GM23338 (cell line): ENCODE data around the gene TENM3. TPM values are rescaled to one million over a fixed set of nuclear protein-coding genes. Genes with fewer than 3 reads are reported as not detected.

ENCODE experiments used
- ATAC-seq: fragments of 200-7000 bp; cut with Tn5 transposase; 3 replicates; pipeline ENCODE4 v1.9.1; 2020
- DNase-seq: peaks from one replicate; pipeline ENCODE4 v3.0.0-alpha.2; 2015; ENCODE audit warnings: low spot score
- H2AFZ ChIP-seq: fragments of 200-600 bp; sonication (generic); 2 replicates; pipeline ENCODE4 v1.8.0; 2016; ENCODE audit warnings: antibody characterized with exemption, mild to moderate bottlenecking, moderate library complexity
- H3F3A ChIP-seq: fragments of 200-600 bp; sonication (generic); replicated peaks from 2 replicates; pipeline ENCODE4 v1.8.0; 2017; ENCODE audit warnings: antibody characterized with exemption, mixed run types, low read depth
- H3K27ac ChIP-seq: fragments of 200-600 bp; sonication (generic); 2 replicates; pipeline ENCODE4 v1.6.1; 2016; ENCODE audit warnings: low read depth
- H3K27me3 ChIP-seq: fragments of 200-600 bp; sonication (generic); 2 replicates; pipeline ENCODE4 v1.8.0; 2016; ENCODE audit warnings: mild to moderate bottlenecking, mixed run types, moderate library complexity; ENCODE audit not compliant: insufficient read depth
- H3K36me3 ChIP-seq: fragments of 200-600 bp; sonication (generic); 2 replicates; pipeline ENCODE4 v1.8.0; 2016; ENCODE audit warnings: mild to moderate bottlenecking; ENCODE audit not compliant: insufficient read depth
- H3K4me1 ChIP-seq: fragments of 200-600 bp; sonication (generic); 2 replicates; pipeline ENCODE4 v1.8.0; 2016; ENCODE audit warnings: mild to moderate bottlenecking, moderate library complexity; ENCODE audit not compliant: insufficient read depth
- H3K4me2 ChIP-seq: fragments of 200-600 bp; sonication (generic); 2 replicates; pipeline ENCODE4 v1.7.1; 2017; ENCODE audit warnings: mixed run types
- H3K4me3 ChIP-seq: fragments of 200-600 bp; sonication (generic); 2 replicates; pipeline ENCODE4 v1.6.1; 2016; ENCODE audit warnings: mixed run types
- H3K79me2 ChIP-seq: fragments of 200-600 bp; sonication (generic); replicated peaks from 2 replicates; pipeline ENCODE4 v1.8.0; 2017; ENCODE audit warnings: mild to moderate bottlenecking; ENCODE audit not compliant: insufficient read depth
- H3K9me2 ChIP-seq: fragments of 200-600 bp; sonication (generic); 2 replicates; pipeline ENCODE4 v1.8.0; 2017; ENCODE audit not compliant: insufficient read depth
- H4K20me1 ChIP-seq: fragments of 200-600 bp; sonication (generic); replicated peaks from 2 replicates; pipeline ENCODE4 v1.8.0; 2017; ENCODE audit warnings: mild to moderate bottlenecking; ENCODE audit not compliant: insufficient read depth
- H3K27ac Mint-ChIP-seq: 2 replicates; pipeline ENCODE4 v1.8.0; 2020; ENCODE audit warnings: inconsistent platforms, mild to moderate bottlenecking, moderate library complexity, mixed read lengths
- H3K27me3 Mint-ChIP-seq: 3 replicates; pipeline ENCODE4 v1.8.0; 2022; ENCODE audit warnings: low read depth, mild to moderate bottlenecking, moderate library complexity, mixed read lengths, inconsistent platforms; ENCODE audit not compliant: insufficient read depth, poor library complexity
- H3K36me3 Mint-ChIP-seq: 3 replicates; pipeline ENCODE4 v1.8.0; 2021; ENCODE audit warnings: low read depth, mild to moderate bottlenecking, inconsistent platforms, moderate library complexity, mixed read lengths
- H3K4me1 Mint-ChIP-seq: 3 replicates; pipeline ENCODE4 v1.8.0; 2020; ENCODE audit warnings: mild to moderate bottlenecking, inconsistent platforms, mixed read lengths
- H3K4me3 Mint-ChIP-seq: 3 replicates; pipeline ENCODE4 v1.8.0; 2021; ENCODE audit warnings: moderate library complexity, mild to moderate bottlenecking, inconsistent platforms, mixed read lengths
- H3K9me3 Mint-ChIP-seq: 3 replicates; pipeline ENCODE4 v1.8.0; 2020; ENCODE audit warnings: moderate library complexity, mild to moderate bottlenecking, inconsistent platforms, mixed read lengths
- EZH2 ChIP-seq: fragments of 200-600 bp; sonication (generic); IDR thresholded peaks from one replicate; pipeline ENCODE4 v1.8.0; 2017; ENCODE audit warnings: antibody characterized with exemption, mild to moderate bottlenecking, low read depth; ENCODE audit not compliant: unreplicated experiment
- JUNB ChIP-seq: IDR thresholded peaks from one replicate; pipeline ENCODE4 v1.6.1; 2016; ENCODE audit warnings: antibody characterized with exemption; ENCODE audit not compliant: unreplicated experiment
- NANOG ChIP-seq: IDR thresholded peaks from 2 replicates; pipeline ENCODE4 v1.6.1; 2016; ENCODE audit warnings: antibody characterized with exemption, borderline replicate concordance
- STAT1 ChIP-seq: IDR thresholded peaks from one replicate; pipeline ENCODE4 v1.6.1; 2016; ENCODE audit warnings: antibody characterized with exemption; ENCODE audit not compliant: unreplicated experiment
- ZNF114 ChIP-seq: fragments of 250-450 bp; sonication (Bioruptor Pico); IDR thresholded peaks from 2 replicates; pipeline ENCODE4 v1.5.0; 2020; ENCODE audit warnings: mild to moderate bottlenecking, moderate library complexity
- polyA plus RNA-seq: library from polyadenylated mRNA; unstranded; fragments of >200 nt; fragmentation: Nextera tagmentation; extraction: Ambion mirVana; gene quantifications from 2 replicates; pipeline ENCODE4 v1.2.1, GENCODE V29; 2016
- total RNA-seq: library from RNA; depleted of rRNA; stranded (reverse); fragments of >200 nt; shearing (Covaris generic); gene quantifications from 2 replicates; pipeline ENCODE4 v1.2.3, GENCODE V29; 2014
- TF ChIP-seq, protein P1 (sequence below): fragments of 250-450 bp; sonication (Bioruptor Pico); IDR thresholded peaks from 2 replicates; pipeline ENCODE4 v1.5.0; 2020; ENCODE audit warnings: mild to moderate bottlenecking, moderate library complexity
- TF ChIP-seq, protein P2 (sequence below), 2 experiments: fragments of 200-600 bp in 1 of 2; sonication (generic) in 1 of 2; conservative IDR thresholded peaks; 2 replicates each; pipeline versions ENCODE4 v1.5.1 to v1.6.1; 2016 to 2017; ENCODE audit warnings: antibody characterized with exemption in 2 of 2, low read depth in 2 of 2, mild to moderate bottlenecking in 2 of 2, moderate library complexity in 1 of 2

The TENM3 gene
- total and polyA plus RNA-seq, 2 experiments from 2014 or later = 22.2 to 128 TPM

DNA sequence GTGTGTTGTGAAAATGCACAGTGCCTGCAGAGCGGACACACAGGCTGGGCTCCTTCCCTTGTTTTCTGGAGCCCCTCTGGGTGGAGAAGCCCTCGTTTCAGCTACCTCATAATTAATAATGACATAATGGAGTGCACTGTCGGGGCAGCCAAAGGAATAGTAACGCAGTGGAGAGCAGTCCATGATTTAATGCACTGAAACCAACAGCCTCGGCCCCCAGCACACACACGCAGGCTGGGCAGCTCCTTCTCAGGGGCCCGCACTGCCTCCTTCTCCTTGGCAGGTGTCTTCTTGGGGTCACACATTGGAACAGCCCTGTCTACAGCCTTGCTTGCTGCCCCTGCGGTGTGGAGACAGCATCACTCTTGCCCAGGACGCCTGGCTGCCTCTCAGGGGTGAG lies 584.8 kb downstream of the TENM3 start (continued):
- TF ChIP-seq, protein P1, sequence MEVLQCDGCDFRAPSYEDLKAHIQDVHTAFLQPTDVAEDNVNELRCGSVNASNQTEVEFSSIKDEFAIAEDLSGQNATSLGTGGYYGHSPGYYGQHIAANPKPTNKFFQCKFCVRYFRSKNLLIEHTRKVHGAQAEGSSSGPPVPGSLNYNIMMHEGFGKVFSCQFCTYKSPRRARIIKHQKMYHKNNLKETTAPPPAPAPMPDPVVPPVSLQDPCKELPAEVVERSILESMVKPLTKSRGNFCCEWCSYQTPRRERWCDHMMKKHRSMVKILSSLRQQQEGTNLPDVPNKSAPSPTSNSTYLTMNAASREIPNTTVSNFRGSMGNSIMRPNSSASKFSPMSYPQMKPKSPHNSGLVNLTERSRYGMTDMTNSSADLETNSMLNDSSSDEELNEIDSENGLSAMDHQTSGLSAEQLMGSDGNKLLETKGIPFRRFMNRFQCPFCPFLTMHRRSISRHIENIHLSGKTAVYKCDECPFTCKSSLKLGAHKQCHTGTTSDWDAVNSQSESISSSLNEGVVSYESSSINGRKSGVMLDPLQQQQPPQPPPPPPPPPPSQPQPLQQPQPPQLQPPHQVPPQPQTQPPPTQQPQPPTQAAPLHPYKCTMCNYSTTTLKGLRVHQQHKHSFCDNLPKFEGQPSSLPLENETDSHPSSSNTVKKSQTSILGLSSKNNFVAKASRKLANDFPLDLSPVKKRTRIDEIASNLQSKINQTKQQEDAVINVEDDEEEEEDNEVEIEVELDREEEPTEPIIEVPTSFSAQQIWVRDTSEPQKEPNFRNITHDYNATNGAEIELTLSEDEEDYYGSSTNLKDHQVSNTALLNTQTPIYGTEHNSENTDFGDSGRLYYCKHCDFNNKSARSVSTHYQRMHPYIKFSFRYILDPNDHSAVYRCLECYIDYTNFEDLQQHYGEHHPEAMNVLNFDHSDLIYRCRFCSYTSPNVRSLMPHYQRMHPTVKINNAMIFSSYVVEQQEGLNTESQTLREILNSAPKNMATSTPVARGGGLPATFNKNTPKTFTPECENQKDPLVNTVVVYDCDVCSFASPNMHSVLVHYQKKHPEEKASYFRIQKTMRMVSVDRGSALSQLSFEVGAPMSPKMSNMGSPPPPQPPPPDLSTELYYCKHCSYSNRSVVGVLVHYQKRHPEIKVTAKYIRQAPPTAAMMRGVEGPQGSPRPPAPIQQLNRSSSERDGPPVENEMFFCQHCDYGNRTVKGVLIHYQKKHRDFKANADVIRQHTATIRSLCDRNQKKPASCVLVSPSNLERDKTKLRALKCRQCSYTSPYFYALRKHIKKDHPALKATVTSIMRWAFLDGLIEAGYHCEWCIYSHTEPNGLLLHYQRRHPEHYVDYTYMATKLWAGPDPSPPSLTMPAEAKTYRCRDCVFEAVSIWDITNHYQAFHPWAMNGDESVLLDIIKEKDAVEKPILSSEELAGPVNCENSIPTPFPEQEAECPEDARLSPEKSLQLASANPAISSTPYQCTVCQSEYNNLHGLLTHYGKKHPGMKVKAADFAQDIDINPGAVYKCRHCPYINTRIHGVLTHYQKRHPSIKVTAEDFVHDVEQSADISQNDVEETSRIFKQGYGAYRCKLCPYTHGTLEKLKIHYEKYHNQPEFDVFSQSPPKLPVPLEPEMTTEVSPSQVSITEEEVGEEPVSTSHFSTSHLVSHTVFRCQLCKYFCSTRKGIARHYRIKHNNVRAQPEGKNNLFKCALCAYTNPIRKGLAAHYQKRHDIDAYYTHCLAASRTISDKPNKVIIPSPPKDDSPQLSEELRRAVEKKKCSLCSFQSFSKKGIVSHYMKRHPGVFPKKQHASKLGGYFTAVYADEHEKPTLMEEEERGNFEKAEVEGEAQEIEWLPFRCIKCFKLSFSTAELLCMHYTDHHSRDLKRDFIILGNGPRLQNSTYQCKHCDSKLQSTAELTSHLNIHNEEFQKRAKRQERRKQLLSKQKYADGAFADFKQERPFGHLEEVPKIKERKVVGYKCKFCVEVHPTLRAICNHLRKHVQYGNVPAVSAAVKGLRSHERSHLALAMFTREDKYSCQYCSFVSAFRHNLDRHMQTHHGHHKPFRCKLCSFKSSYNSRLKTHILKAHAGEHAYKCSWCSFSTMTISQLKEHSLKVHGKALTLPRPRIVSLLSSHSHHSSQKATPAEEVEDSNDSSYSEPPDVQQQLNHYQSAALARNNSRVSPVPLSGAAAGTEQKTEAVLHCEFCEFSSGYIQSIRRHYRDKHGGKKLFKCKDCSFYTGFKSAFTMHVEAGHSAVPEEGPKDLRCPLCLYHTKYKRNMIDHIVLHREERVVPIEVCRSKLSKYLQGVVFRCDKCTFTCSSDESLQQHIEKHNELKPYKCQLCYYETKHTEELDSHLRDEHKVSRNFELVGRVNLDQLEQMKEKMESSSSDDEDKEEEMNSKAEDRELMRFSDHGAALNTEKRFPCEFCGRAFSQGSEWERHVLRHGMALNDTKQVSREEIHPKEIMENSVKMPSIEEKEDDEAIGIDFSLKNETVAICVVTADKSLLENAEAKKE (CRISPR knock-in tag) = no peak
- TF ChIP-seq, protein P2, sequence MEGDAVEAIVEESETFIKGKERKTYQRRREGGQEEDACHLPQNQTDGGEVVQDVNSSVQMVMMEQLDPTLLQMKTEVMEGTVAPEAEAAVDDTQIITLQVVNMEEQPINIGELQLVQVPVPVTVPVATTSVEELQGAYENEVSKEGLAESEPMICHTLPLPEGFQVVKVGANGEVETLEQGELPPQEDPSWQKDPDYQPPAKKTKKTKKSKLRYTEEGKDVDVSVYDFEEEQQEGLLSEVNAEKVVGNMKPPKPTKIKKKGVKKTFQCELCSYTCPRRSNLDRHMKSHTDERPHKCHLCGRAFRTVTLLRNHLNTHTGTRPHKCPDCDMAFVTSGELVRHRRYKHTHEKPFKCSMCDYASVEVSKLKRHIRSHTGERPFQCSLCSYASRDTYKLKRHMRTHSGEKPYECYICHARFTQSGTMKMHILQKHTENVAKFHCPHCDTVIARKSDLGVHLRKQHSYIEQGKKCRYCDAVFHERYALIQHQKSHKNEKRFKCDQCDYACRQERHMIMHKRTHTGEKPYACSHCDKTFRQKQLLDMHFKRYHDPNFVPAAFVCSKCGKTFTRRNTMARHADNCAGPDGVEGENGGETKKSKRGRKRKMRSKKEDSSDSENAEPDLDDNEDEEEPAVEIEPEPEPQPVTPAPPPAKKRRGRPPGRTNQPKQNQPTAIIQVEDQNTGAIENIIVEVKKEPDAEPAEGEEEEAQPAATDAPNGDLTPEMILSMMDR (conservative IDR thresholded peaks at IDR 0.05; ENCODE audit: low read depth in 2 of 2) = no peak
- TF ChIP-seq ZNF114 = no peak

DNA sequence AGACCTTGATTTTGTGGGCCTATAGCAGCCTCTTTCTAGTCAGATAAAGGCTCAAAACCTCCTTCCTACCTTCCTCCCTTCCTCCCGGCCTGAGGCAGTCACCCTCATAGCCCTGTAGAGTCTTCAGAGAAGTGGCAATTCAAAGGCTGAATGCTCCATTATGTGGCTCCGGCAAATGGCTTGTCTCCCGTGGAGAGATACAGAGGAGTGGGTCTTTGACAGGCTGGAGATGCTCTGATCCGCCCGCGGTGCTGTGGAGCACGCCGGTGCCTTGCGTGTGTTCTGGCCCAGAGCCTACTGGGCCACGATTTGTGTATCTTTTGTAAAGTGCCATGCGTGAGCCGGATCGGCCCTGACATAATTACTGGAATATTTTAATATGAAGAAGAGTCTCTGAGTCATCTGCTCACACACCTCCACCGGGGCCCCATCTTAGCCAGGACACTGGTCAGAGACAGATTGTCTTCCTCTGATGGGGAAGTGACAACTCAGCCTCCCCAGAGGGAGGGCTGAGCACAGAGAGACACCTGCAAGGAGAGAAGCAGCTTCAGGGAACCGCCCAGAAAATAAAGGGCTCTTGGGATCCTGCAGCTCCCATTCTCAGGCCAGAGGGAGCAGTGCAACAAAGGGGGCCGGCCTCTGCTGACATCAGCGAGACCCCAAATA lies 585.3 kb downstream of the TENM3 start:
- no peaks in the 10 kb centered on the region for H3F3A ChIP-seq
- H3K36me3 ChIP-seq = no peaks in the 10 kb centered on the region
- Mint-ChIP-seq H3K27me3 (peaks cover 9% of the 10 kb centered on the region), H3K9me3 (peaks cover 6% of the 10 kb centered on the region), H3K4me3 (no peak overlapping the region), H3K36me3 (peaks cover 5% of the 10 kb centered on the region), H3K27ac (no peak overlapping the region), H3K4me1 (peaks cover 25% of the 10 kb centered on the region)
- DNase-seq (peak; percentile 39), ATAC-seq (peak; percentile 55)
- no peak overlapping the region for H3K4me3 ChIP-seq
- H3K27me3 ChIP-seq = no peaks in the 10 kb centered on the region
- no peaks in the 10 kb centered on the region for H3K4me1 ChIP-seq
- H2AFZ ChIP-seq = peak overlapping the region; percentile 61
- H3K27ac ChIP-seq = no peak overlapping the region
- TF ChIP-seq, protein P2 (conservative IDR thresholded peaks at IDR 0.05; ENCODE audit: low read depth in 2 of 2) = no peak
- TF ChIP-seq EZH2 (no peak), NANOG (no peak), STAT1 (no peak), JUNB (no peak)
- H3K79me2 ChIP-seq = no peaks in the 10 kb centered on the region
- no peak overlapping the region for H3K4me2 ChIP-seq
- H3K9me2 ChIP-seq = no peaks in the 10 kb centered on the region
- no peaks in the 10 kb centered on the region for H4K20me1 ChIP-seq
